ENCODE measurements around the gene SEMA3A. TPM values are rescaled to one million over a fixed set of nuclear protein-coding genes. Genes with fewer than 3 reads are reported as not detected.

Gene SEMA3A
- total and polyA plus RNA-seq, 2 experiments from 2014 or later = 19.8 to 46.4 TPM

DNA sequence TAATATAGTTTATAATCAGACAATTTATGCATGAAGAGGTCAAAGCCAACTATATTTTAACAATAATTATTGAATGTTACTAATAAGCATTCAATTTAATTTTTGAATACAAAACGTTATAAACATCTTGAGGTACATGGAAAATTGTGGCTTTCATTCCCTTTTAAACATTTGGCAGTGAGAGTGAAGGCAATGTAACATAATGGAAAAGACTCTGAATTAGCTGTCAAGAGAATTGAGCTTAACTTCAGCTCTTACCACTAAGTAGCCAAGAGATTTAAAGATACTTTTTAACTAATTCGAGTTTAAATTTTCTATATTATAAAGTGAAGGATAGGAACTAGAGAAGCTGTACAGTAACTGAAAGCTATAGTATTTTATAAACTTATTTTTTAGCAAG is 98.6 kb downstream of the SEMA3A start (continued):
- TF ChIP-seq, protein P1, sequence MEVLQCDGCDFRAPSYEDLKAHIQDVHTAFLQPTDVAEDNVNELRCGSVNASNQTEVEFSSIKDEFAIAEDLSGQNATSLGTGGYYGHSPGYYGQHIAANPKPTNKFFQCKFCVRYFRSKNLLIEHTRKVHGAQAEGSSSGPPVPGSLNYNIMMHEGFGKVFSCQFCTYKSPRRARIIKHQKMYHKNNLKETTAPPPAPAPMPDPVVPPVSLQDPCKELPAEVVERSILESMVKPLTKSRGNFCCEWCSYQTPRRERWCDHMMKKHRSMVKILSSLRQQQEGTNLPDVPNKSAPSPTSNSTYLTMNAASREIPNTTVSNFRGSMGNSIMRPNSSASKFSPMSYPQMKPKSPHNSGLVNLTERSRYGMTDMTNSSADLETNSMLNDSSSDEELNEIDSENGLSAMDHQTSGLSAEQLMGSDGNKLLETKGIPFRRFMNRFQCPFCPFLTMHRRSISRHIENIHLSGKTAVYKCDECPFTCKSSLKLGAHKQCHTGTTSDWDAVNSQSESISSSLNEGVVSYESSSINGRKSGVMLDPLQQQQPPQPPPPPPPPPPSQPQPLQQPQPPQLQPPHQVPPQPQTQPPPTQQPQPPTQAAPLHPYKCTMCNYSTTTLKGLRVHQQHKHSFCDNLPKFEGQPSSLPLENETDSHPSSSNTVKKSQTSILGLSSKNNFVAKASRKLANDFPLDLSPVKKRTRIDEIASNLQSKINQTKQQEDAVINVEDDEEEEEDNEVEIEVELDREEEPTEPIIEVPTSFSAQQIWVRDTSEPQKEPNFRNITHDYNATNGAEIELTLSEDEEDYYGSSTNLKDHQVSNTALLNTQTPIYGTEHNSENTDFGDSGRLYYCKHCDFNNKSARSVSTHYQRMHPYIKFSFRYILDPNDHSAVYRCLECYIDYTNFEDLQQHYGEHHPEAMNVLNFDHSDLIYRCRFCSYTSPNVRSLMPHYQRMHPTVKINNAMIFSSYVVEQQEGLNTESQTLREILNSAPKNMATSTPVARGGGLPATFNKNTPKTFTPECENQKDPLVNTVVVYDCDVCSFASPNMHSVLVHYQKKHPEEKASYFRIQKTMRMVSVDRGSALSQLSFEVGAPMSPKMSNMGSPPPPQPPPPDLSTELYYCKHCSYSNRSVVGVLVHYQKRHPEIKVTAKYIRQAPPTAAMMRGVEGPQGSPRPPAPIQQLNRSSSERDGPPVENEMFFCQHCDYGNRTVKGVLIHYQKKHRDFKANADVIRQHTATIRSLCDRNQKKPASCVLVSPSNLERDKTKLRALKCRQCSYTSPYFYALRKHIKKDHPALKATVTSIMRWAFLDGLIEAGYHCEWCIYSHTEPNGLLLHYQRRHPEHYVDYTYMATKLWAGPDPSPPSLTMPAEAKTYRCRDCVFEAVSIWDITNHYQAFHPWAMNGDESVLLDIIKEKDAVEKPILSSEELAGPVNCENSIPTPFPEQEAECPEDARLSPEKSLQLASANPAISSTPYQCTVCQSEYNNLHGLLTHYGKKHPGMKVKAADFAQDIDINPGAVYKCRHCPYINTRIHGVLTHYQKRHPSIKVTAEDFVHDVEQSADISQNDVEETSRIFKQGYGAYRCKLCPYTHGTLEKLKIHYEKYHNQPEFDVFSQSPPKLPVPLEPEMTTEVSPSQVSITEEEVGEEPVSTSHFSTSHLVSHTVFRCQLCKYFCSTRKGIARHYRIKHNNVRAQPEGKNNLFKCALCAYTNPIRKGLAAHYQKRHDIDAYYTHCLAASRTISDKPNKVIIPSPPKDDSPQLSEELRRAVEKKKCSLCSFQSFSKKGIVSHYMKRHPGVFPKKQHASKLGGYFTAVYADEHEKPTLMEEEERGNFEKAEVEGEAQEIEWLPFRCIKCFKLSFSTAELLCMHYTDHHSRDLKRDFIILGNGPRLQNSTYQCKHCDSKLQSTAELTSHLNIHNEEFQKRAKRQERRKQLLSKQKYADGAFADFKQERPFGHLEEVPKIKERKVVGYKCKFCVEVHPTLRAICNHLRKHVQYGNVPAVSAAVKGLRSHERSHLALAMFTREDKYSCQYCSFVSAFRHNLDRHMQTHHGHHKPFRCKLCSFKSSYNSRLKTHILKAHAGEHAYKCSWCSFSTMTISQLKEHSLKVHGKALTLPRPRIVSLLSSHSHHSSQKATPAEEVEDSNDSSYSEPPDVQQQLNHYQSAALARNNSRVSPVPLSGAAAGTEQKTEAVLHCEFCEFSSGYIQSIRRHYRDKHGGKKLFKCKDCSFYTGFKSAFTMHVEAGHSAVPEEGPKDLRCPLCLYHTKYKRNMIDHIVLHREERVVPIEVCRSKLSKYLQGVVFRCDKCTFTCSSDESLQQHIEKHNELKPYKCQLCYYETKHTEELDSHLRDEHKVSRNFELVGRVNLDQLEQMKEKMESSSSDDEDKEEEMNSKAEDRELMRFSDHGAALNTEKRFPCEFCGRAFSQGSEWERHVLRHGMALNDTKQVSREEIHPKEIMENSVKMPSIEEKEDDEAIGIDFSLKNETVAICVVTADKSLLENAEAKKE (CRISPR knock-in tag; IDR thresholded peaks at IDR 0.05) = no peak
- no peak for TF ChIP-seq ZNF331 (CRISPR knock-in tag; IDR thresholded peaks at IDR 0.05; ENCODE audit: low read depth)
- no peak for TF ChIP-seq POLR2AphosphoS5 (IDR thresholded peaks at IDR 0.05; ENCODE audit: low read depth)

DNA sequence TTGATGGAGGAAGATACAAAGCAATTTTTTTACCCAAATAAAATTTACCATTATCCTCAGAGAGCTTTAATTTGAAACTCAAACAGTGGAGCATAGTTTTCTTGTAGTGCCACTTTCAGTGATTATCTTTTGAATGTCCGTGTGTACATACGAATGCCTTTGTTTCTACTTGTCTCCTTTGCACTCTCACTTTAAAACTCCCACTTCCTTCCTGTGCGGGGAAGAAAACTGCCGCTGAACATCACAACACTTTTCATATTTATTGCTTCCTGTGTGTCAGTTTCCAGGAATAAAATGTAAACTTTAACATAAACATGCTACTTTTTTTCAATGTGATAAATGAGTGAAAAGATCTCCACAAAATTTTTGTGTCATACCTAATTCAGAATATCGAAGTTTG is 102.4 kb downstream of the SEMA3A start:
- Histone ChIP-seq H3K4me2 (no peak overlapping the region), H3K36me3 (ENCODE audit: insufficient read depth) (no peaks in the 10 kb centered on the region), H3K4me1 (ENCODE audit: insufficient read depth) (peaks cover 24% of the 10 kb centered on the region), H2AFZ (no peak overlapping the region), H3K27me3 (ENCODE audit: insufficient read depth) (no peaks in the 10 kb centered on the region), H3K79me2 (replicated peaks; ENCODE audit: insufficient read depth) (peaks cover 8% of the 10 kb centered on the region; the same call in 1 of the 2 replicates), H3K9me2 (ENCODE audit: insufficient read depth) (no peaks in the 10 kb centered on the region), H3K4me3 (no peak overlapping the region), H3K27ac (ENCODE audit: low read depth) (no peak overlapping the region), H4K20me1 (replicated peaks; ENCODE audit: insufficient read depth) (peaks cover 2% of the 10 kb centered on the region; the same call in 1 of the 2 replicates), H3F3A (replicated peaks; ENCODE audit: low read depth) (no peaks in the 10 kb centered on the region)
- DNase-seq (ENCODE audit: low spot score) = no peak
- Mint-ChIP-seq H3K27ac (peak overlapping the region; percentile 79), H3K4me1 (peaks cover 26% of the 10 kb centered on the region), H3K4me3 (no peak overlapping the region), H3K27me3 (ENCODE audit: insufficient read depth, low read depth, poor library complexity) (no peaks in the 10 kb centered on the region), H3K36me3 (ENCODE audit: low read depth) (no peaks in the 10 kb centered on the region), H3K9me3 (no peaks in the 10 kb centered on the region)
- TF ChIP-seq ZNF331 (CRISPR knock-in tag; IDR thresholded peaks at IDR 0.05; ENCODE audit: low read depth) (no peak), ZNF114 (CRISPR knock-in tag; IDR thresholded peaks at IDR 0.05) (no peak), POLR2AphosphoS5 (IDR thresholded peaks at IDR 0.05; ENCODE audit: low read depth) (no peak), JUNB (IDR thresholded peaks at IDR 0.05; ENCODE audit: unreplicated experiment) (no peak), NANOG (IDR thresholded peaks at IDR 0.05; ENCODE audit: borderline replicate concordance) (no peak), EZH2phosphoT487 (IDR thresholded peaks at IDR 0.05; ENCODE audit: unreplicated experiment) (no peak)
- TF ChIP-seq, protein P2, sequence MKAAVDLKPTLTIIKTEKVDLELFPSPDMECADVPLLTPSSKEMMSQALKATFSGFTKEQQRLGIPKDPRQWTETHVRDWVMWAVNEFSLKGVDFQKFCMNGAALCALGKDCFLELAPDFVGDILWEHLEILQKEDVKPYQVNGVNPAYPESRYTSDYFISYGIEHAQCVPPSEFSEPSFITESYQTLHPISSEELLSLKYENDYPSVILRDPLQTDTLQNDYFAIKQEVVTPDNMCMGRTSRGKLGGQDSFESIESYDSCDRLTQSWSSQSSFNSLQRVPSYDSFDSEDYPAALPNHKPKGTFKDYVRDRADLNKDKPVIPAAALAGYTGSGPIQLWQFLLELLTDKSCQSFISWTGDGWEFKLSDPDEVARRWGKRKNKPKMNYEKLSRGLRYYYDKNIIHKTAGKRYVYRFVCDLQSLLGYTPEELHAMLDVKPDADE (IDR thresholded peaks at IDR 0.05) = no peak
- TF ChIP-seq, protein P3, sequence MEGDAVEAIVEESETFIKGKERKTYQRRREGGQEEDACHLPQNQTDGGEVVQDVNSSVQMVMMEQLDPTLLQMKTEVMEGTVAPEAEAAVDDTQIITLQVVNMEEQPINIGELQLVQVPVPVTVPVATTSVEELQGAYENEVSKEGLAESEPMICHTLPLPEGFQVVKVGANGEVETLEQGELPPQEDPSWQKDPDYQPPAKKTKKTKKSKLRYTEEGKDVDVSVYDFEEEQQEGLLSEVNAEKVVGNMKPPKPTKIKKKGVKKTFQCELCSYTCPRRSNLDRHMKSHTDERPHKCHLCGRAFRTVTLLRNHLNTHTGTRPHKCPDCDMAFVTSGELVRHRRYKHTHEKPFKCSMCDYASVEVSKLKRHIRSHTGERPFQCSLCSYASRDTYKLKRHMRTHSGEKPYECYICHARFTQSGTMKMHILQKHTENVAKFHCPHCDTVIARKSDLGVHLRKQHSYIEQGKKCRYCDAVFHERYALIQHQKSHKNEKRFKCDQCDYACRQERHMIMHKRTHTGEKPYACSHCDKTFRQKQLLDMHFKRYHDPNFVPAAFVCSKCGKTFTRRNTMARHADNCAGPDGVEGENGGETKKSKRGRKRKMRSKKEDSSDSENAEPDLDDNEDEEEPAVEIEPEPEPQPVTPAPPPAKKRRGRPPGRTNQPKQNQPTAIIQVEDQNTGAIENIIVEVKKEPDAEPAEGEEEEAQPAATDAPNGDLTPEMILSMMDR (conservative IDR thresholded peaks at IDR 0.05; ENCODE audit: low read depth in 2 of 2) = no peak
- ATAC-seq = no peak
